ENCODE measurements around the gene CACFD1.

CACFD1 gene

DNA sequence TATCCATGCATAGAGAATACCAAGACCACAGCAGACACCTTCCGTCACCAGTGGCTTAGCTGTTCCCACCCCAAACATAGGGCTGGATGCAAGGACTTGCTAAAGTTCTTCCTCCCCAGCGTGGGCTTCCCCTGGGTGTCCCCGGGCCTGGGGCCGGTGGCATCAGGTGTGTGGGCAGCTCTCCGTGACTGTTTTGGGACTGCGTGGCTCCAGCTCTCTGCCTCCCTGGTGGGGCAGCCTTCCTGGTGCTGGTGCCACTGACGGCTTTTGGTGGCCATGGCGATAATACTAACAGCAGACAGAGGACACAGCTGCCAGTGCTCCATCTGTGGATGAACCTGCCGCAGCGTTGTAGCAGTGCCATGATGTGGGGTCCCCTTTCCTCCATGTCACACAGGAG lies 4.9 kb downstream of the CACFD1 start:
- DNase-seq (ENCODE audit: low read depth in 2 of 2) = no peak

DNA sequence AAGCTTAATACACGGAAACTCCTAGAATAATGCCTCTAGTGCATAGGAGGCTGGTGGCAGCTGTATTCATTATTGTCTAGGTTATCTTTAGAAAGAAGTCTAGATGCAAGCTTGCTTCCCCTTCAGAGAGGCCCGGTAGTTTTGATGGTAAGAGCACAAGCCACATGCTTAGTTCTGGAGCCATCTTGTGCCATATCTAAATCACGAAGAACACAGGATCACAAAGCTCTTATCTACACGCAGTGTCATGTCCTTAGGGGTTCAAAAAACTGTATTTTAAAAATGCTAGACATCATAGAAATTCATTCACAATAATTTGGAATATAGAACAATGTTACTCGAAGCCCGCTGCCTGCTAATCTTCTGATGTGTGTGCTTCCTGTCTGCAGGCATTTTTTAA lies 6.2 kb downstream of the CACFD1 start:
- no peak for DNase-seq (ENCODE audit: low read depth in 2 of 2)

DNA sequence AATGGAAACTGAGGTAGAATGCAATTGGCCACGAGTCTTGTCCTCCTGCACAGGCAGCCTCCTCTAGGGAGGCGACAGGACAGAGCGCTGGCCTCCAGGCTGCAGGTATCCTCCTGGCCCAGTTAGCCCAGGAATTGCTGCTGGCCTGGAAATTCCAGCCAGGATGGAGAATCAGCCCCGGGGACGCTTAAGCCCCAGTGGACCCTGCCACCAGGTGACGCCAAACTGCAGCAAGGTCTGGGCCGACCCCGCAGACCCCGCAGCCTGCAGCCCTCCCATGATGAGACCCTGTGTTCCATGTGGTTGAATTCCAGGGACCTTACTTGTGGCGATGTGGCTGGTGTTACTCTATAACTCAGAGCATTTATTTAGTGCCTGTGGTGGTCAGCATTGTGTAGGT lies 7.3 kb downstream of the CACFD1 start:
- DNase-seq (ENCODE audit: low read depth in 2 of 2) = no peak

DNA sequence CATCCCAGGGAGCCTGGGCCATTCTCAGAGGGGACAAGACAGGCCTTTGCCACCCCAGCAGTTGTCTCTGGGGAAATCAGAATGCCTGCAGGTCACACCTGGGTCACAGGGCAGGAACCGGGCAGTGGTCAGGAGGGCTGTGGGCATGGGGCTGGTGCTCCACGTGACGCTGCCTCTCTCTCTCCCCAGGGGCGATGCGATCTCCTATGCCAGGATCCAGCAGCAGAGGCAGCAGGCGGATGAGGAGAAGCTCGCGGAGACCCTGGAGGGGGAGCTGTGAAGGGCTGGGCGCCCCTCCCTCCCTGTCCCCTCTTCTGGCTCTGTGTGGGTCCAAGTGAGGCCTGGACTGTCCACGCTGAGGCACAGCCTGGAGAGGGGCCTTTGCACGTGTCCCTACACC lies 8.6 kb downstream of the CACFD1 start:
- DNase-seq (ENCODE audit: low read depth in 2 of 2) = no peak

DNA sequence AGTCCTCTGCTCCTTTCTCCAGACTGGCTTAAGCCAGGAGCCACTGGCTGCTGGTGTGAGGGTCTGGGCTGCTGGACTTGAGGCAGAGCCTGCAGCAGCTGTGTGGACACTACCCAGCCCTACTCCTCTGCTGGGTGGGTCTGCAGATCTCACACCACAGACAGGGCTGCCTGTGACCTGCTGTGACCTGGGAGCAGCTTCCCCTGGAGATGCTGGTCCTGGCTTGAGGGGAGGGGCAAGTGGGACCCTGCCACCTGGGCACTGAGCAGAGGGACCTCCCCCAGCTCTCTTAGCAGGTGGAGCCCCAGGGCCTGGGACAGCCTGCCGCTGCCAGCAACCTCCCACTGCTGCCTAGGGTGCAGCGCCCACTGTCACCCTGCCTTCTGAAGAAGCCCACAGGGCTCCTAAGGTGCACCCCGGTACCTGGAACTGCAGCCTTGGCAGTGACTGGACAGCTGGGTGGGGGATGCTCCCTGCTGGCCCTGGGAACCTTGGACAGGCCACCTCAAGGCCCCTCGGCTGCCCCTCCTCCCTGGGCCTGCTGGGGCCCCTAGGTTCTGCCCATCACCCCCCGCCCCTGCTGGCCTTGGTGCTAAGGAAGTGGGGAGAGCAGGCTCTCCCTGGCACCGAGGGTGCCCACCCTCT lies 9.1 kb downstream of the CACFD1 start:
- no peak for DNase-seq (ENCODE audit: low read depth in 2 of 2)

DNA sequence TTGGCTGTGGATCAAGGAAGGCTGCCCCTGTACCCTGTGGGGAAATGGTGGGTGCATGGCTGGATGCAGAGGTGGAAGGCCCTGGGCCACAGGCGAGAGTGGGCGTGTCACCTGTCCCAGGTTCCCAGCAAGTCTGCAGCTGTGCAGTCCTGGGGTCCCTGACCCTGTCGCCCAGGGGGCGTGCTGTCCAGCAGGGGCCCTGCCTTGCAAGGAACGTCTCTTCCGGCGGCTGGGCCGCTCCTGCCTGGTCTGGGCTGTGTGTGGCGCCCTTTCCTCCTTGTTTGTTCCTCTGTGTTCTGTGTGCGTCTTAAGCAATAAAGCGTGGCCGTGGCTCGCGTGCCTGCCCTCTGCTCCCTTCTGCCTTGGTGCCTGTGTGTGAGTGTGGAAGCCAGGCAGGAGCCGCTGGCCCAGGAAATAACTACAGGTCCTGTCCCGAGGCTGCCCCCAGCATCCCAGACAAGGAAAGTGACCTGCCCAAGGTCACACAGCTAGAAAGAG lies 10.7 kb downstream of the CACFD1 start:
- no peak for DNase-seq (ENCODE audit: low read depth in 2 of 2)

DNA sequence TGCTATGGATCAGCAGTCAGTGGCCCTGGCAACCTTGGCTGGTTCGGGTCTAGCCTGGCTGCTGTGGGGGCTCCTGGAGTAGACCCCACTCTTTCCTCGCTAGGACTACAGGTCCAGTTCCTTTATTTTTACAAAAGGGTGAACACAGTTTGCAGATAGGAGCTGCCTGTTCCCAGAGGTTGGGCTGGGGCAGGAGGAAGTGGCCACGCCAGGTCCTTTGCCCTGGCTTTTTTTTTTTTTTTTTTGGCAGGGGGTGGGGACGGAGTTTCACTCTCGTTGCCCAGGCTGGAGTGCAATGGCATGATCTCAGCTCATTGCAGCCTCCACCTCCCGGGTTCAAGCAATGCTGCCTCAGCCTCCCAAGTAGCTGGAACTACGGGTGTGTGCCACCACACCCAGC lies 11.2 kb downstream of the CACFD1 start:
- no peak for DNase-seq (ENCODE audit: low read depth in 2 of 2)

DNA sequence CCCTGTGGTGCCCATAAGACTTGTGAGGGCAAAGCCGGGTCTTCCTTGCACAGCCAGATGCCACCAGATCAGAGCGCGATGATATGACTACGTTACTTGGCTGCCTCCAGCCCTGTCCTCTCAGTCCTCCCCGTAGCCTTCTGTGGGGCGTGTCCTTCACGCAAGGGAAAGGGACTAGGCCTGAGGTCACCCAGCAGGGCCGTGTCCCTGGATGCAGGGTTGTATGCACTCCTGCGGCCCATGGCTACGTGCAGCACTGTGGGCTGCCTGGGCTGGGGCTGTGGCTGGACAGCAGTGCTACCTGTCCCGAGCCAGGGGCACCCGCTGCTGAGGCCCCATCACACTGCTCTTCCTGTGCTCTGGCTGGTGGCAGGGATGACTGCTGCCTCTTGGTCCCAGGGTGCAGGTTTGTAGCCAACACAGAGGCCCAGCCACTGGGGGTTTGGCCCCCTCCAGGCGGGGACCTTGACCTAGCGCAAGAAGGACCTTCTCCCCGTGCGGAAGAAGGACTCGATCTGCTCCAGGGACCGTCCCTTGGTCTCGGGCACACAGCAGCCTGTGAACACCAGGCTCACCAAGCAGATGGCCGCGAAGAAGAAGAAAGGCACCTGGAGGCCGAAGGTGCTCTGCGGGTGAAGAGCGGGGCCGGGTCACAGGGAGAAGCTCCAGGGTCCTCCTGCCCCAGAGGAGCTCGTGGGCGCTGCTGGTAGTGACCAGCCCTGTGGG lies 11.9 kb downstream of the CACFD1 start:
- DNase-seq (ENCODE audit: low read depth in 2 of 2) = no peak

DNA sequence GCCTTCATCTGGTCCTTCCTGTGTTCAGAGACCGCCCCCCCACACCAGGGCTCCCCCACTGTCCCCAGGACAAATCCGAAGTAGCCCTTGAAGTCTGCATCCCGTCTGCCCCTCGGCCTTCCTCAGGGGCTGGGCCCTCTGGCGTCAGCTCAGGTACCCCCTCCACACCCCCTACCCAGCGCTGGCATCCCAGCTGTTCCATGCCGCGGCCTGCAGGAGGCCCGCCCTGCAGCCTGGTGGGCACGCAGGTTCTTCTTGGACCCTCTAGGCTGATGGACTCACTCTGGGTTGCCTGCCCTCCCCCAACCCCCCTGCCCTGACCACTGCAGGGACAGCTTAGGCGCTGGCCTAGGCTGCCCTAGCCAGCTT lies 12.5 kb downstream of the CACFD1 start:
- DNase-seq (ENCODE audit: low read depth in 2 of 2) = no peak

DNA sequence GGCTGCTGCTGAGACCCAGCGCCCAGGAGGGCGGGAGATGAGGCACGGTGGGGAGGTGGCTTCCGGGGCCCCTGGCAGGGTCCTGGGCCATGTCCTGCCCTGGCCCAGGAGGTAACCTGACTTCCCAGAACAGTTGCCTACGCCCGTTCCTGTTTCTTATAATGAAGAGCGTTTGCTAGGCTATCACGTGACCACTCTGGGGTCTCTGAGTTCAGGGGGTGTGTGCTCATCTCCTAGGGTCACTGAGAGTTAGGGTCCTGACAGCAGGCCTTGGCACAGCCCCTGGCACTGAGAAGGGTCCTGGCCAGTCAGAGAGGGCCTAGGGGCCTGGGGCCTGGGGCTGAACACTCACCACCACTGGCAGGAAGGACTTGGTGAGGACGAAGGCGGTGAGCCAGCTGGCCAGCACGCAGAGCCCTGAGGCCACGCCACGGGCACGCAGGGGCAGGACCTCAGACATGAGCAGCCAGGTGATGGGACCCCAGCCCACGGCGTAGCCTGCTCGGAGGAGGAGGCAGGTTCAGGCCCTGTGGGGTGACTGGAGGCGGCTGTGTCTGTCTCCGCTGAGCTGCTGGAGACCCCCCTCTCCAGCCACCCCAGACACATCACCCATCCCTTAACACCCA lies 13.1 kb downstream of the CACFD1 start:
- DNase-seq (ENCODE audit: low read depth in 2 of 2) = no peak

DNA sequence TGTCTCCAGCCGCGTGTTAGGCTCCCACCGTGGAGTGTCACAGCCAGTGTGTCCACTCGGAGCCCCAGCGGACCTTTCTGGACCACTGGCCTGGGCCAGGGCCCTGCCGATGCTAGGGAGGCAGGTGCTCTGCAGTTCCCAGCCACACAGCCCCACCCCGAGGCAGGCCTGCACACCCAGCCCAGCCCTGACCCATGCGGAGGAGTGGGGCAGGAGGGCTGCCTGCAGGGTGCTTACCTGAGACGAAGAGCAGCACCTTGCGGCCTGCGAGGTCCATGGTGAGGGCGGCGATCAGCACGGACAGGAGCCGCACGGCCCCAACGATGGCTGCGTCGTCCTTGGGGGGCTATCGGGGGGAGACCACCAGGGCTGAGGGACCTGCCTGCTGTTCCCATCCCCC lies 14.0 kb downstream of the CACFD1 start:
- DNase-seq (ENCODE audit: low read depth in 2 of 2) = no peak

DNA sequence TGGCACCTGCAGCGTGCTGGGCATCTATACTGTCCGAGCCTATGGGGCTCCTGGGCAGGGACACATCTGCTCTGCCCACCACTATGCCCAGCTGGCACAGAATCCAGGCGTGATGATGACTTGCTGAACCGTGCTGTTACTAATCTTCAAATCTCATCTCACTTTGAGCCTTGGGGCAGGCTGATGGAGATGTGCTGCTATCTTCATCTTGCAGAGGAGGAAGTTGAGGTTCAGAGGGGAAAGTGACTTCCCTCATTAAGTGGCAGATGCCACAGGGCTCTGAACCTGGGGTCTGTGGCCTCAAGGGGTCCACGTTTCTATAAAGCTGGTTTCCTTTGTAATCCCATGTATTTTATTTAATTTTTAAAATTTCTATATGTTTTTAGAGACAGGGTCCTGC lies 14.4 kb downstream of the CACFD1 start:
- DNase-seq (ENCODE audit: low read depth in 2 of 2) = no peak

DNA sequence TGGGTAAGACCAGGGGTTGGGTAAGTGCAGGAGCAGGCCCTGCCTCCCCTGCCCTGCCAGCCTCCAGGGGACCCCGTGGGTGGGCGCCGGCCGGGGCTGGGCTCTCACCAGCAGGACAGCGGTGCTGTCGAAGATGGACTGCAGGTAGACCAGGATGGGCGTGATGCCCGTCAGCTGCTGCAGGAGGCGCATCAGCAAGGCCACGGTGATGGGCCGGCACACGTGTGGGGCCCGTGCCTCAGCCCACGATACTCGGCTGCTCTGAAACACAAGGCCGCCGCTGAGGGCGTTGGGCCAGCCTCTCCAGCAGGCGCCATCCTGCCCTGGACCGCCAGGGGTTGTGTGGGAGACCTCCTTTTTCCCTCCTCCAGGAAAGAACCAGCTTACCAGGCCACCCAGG lies 15.1 kb downstream of the CACFD1 start:
- DNase-seq (ENCODE audit: low read depth in 2 of 2) = no peak

DNA sequence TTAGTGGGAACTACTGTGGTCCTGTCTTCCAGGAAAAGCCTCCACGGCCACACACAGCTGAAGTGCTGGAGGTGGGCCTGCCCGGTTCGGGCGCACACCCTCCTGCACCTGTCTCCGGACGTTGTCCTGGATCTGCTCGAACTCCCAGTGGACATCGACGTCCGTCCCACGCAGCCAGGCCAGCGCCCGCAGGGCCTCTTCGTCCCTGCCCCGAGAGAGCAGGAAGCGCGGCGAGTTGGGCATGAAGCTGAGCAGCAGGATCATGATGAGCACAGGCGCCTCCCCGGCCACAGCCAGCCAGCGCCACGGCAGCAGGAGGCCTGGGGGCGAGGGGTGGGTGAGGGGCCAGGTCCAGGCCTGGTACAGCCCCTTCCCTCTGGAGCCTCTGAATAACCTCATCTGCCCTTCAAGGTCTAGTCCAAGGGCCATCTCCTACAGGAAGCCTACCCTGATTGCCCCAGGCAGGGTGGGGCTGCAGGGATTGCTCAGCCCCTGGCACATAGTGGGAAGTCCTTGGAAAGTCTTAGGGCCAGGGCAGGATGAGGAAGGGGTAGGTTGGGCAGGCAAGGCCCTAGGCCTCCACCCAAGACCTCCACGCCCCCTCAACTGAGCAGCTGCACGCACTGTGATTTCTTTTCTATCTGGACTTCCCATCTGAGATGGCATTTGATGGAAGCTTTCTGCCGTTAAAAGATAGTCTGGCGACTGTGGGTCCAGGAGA lies 15.7 kb downstream of the CACFD1 start:
- DNase-seq (ENCODE audit: low read depth in 2 of 2) = no peak

DNA sequence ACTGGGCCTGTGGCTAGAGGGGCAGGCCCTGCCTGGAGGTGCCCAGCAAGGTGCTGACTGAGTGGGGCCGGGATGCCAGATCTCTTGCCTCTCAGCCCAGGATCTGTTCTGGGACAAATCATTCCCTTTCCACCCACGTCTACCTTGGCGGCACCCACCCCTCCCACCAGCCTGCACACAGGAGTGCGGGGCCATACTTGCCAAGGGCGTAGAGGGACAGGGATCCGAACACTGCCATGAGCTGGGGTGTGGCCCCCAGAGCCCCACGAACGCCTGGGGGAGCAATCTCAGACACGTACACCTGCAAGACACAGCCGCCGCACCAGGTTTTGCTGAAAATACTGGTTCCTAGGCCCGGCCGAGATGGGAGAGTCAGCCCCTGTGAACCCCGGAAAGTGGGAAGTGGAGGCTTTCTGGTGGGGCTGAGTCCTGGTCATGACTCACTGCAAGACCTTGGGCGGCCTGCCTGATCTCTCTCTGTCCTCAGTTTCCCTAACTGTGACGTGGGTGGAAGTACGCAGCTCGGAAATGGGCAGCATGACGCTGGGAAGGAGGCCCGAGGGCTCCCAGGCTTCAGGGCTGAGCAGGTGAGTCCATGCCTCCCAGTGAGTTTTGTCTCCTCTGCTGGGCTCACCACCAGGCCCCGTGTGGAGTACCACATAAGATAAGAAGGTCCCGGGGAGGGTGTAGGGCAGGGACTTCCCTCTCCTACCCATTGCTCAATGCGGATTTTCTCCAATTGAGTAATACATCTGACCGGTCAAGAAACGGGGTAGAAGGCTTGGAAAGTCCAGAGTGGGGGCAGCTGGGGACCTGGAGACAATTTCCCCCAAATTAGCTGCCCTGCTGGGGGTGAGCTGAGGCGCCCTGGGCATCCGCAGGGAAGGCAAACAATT lies 16.5 kb downstream of the CACFD1 start:
- DNase-seq (ENCODE audit: low read depth in 2 of 2) = no peak

DNA sequence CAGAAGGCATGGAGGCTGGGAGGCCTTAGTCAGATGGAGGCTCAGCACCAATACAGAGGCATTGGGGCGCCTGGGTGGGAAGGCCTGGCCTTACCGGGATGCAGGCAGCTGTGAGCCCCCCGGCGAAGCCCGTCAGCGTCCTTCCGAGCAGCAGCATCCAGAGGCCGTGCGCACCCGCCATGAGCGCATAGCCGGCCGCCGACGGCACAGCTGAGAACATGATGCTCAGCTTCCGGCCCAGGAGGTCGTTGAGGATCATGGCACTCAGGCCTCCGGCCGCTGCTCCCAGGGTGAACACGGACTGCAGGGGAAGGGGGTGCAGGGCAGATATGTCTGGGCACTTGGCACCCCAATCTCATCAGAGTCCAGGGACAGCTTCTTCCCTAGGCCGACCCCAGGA lies 17.2 kb downstream of the CACFD1 start:
- DNase-seq (ENCODE audit: low read depth in 2 of 2) = no peak

DNA sequence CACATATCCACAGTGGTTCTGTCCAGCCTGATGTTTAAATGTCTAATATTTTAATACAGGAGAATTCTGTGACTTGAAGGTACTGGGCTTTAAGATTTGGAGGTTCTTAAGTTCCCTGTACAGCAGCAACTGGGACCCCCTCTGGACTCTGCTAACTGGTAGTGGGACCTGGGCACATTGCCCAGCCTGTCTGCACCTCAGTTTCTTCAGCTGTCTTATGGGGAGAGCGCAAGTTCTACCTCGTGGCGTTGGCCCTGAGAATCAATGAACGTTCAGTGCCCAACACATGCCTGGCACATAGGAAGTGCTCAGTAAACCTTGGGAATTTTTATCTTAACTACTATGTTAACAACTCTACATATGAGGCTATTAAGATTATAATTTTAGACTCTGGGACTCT lies 17.7 kb downstream of the CACFD1 start:
- DNase-seq (ENCODE audit: low read depth in 2 of 2) = no peak

DNA sequence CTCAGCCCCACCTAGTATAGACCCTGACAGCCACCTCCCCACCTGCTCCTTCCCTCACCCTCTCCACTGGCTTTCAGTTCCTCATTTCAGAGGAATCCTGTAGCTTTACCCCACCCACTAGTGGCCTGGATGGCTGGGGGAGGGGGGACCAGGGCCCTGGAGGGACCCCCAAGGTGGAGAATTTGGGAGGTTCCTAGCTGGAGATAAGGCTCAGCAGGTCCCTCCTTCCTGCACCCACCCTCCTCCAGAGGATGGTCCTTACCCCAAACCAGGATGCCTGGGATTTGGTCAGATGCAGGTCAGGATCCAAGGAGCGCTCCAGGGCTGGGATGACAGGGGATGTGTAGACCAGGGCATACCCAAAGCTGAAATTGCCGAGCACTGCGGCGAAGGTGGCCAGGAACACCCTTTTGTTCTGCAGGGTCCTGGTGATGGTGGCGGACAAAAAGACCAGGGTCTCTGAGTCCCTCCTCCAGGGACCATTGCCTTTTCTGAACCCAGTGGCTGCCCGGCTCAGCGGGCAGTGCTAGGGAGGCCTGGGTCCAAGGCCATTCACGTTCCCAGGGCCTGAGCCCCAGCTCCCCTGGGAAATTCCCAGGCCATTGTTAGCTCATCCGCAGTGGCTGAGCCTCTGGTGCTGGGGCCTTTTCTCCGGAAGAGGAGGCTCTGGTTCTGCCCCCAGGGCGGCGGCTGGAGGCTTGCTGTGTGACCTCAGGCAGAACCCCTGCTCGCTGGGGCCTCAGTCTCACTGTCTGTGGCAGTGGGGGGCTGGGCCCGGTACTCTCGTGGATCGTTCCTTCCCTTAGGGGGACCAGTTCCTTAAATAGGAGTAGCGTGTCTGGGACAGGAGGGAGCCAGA lies 18.4 kb downstream of the CACFD1 start:
- no peak for DNase-seq (ENCODE audit: low read depth in 2 of 2)

DNA sequence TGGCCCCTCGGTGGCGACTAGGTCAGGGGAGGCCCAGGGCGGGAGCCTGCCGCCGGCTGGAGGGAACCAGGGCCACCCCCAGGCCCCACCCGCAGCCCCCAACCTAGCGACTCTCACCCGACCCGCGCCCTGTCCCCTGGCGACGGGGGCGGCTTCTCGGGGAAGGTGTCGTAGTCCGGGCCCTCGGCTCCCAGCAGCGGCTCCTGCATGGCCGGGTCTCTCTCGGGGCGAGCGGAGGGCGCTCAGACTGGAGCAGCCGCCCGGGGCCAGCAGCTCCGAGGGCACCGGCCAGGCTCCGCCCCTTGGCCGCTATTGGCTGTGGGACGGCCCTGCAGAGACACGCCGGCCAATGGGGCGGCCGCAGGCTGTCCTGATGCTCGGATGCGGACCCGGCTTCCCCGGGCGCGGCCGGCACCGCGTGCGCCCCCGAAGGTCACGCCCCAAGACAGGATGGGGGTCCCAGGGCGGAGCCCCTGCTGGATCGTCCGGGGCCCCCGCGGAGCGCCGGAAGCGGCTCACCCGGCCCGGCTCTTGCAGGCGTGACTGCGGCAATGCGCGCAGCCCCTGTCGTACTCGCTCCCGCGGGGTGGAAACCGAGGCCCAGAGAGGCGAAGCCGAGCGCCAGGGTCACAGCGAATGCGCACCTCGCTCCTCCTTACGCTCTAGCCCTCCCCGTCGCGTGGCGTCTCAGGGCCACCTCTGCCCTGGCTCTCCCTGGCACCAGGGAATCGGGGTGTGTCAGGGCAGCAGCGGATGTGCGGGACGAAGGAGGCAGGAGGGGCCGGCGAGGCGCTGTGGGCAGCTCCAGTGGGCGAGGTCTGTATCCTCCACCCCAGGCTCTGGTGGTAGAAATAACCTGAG lies 19.3 kb downstream of the CACFD1 start, which contains the start of gene SLC2A6:
SLC2A6 (minus strand) TSS at position 249 of the 861 bp plus-strand sequence; CDS start at position 209, 40 bp downstream.
- peak; percentile 52 to 68 for DNase-seq (ENCODE audit: low read depth in 2 of 2)

Data from stimulated activated CD4-positive, alpha-beta T cell treated with anti-CD3 and anti-CD28 coated beads, Interleukin-15, amount 100 ng/mL, for 48 hours (primary cell).